HG02970 (cell line): ENCODE measurements around the gene UBE2G1.
"Not testable (repeated sequence)": the region's sequence is repeated elsewhere in the genome, so short reads cannot be mapped to it uniquely, and the experiment has no call there.

Source experiments
- ATAC-seq: cut with Tn5 transposase; IDR thresholded peaks from one replicate; pipeline ENCODE4 v1.9.1; 2021; ENCODE audit warnings: mild to moderate bottlenecking, moderate library complexity, moderate number of reproducible peaks; ENCODE audit not compliant: unreplicated experiment, low FRiP score

UBE2G1 gene

GRCh38 chr17:4366327-4367063 lies at the start of gene UBE2G1:
Gene UBE2G1, minus strand, starts transcription at chr17:4366675. Its CDS starts 359 bp downstream, at chr17:4366316.
- ATAC-seq = peak; percentile 60

DNA sequence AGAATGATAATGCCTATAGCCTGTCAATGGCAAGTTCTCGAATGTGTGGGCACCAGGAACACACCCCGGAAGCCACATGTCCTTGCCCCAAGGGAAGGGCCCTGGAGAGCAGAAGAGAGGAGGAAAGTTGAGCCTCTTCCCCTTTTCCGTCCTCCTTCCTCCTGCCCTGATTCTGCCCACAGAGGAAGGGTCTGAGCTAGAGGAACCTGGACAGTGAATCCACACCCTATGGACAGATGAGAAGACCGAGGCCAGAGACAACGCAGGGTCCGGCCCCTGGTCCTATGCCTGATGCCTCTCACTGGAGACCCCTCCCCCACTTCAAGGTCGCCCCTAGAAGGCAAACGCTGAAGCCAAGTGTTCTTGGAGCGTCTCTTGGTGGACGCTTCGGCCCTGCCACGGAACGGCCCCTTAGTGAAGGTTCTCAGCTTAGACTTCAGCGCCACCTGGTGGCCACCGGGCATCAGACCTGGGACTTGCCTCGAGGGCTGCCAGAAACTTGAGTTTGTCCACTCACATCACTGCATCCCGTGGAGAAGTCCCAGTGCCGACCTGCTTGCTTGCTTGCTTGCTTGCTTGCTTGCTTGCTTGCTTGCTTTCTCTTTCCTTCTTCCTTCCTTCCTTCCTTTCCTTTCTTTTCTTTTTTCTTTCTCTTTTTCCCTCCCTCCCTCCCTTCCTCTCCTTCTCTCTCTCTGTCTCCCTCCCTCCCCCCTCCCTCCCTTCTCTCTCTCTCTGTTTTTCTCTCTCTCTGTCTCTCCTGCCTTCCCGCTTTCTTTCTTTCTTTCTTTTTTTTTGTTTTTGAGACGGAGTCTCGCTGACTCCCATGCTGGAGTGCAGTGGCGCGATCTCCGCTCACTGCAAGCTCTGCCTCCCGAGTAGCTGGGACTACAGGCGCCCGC lies 46.7 kb upstream of the UBE2G1 start:
- no peak for ATAC-seq

GRCh38 chr17:4411201-4411600 lies 44.7 kb upstream of the UBE2G1 start:
- ATAC-seq = no peak

- no peak for ATAC-seq
Measured at GRCh38 chr17:4409659-4410058, 43.2 kb upstream of the UBE2G1 start.

GRCh38 chr17:4407851-4408250 lies 41.4 kb upstream of the UBE2G1 start:
- ATAC-seq = no peak

DNA sequence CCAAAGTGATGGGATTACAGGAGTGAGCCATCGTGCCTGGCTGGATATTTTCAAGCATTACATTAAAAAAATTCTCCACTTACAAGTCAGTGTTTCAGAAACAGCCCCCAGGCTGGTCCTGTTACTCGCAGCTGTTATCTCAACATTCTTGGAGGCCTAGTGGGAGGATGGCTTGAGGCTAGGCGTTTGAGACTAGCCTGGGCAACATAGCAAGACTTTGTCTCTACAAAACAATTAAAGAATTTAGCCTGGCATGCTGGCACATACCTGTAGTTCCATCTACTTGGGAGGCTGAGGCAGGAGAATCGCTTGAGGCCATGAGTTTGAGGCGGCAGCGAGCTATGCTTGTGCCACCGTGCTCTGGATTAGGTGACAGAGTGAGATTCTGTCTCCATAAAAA lies 40.7 kb upstream of the UBE2G1 start:
- ATAC-seq = no peak

DNA sequence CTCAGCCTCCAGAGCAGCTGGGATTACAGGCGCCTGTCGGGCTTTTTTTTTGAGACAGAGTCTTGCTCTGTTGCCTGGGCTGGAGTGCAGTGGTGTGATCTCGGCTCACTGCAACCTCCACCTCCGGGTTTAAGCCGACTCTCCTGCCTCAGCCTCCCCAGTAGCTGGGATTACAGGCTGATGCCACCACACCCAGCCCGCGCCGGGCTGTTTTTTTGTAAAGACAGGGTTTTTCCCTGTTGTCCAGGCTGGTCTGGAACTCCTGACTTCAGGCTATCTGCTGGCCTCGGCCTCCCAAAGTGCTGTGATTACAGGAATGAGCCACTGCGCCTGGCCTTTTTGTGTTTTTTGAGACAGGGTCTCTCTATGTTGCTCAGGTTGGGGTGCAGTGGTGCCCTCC lies 39.9 kb upstream of the UBE2G1 start:
- ATAC-seq = no peak

DNA sequence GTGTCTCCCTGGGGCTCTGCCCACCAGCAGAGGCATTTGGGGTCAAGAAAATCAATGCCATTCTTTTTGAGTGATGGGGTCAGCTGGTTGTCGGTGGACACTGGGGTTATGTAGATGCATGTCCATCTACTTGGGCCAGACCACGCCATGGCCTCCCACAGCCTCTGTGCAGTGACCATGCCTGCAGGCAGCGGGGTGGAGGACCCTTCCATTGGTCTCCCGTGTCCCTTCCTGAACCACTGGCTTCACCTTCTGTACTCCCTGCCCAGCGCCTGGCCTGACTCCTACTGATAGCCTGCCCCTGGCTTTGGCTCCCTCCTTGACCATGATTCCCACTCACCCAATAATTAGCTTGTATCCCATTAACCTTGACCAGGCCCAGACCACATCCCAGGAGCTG lies 39.2 kb upstream of the UBE2G1 start:
- ATAC-seq = no peak

GRCh38 chr17:4405038-4405669 lies 38.7 kb upstream of the UBE2G1 start:
- no peak for ATAC-seq

GRCh38 chr17:4397840-4398239 lies 31.4 kb upstream of the UBE2G1 start:
- no peak for ATAC-seq

GRCh38 chr17:4395111-4395478 lies 28.6 kb upstream of the UBE2G1 start:
- ATAC-seq = no peak

DNA sequence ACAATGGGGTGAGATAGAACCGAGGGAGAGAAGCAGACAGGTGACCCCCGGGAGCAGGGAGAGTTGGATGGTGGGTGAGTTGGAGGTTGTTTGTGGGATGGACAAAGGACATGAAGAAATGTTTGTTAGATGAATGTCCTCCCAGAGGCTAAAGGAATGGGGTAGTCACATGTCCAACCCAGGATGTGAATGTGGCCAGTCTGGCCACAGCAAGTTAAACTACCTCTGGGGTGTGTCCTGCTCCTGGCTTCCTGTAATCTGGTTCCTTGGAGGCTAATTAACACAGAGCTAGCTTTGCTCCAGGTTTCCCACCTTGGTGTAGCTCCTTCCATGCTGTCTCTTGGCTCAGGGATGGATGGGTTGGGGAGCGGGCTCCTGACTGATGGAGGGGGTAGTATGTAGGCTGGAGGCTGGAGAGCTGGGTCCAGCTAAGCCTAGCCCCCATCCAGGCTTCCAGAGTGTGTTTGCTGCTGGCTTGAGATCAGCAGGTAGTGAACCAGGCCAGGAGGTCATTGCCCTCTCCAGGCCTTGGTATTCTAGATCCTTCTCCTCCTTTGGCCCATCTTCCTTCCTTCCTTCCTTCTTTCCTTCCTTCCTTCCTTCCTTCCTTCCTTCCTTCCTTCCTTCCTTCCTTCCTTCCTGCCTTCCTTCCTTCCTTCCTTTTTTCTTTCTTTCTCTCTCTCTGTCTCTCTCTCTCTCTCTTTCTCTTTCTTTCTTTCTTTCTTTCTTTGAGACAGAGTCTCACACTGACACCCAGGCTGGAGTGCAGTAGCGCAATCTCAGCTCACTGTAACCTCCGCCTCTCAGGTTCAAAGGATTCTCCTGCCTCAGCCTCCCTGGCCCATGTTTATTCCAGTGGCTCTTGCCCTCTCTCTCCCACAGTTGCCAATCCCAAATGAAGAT lies 28.0 kb upstream of the UBE2G1 start:
- no peak for ATAC-seq

DNA sequence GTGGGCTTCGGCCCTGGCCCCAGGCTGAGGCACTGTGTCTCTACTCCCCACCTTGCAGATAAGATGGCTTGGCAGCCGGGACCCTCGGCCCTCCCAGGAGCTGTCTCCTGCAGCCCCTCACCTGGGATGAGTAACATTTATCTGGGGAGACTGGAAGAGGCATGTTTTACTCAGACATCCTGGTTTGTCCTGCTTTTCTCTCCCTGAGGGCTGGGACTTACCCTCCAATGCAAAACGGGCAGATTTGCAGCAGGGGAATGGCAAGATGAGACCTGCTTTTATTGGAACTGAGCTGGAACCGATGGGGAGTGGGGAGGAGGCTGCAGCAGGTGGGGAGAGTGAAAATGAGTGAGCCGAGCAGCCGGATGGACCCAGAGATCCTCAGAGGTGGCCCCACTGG lies 27.3 kb upstream of the UBE2G1 start:
- no peak for ATAC-seq

- ATAC-seq = no peak
Measured at GRCh38 chr17:4389079-4389478, 22.6 kb upstream of the UBE2G1 start.

- no peak for ATAC-seq
Measured at GRCh38 chr17:4387137-4387536, 20.7 kb upstream of the UBE2G1 start.

GRCh38 chr17:4386406-4386805 lies 19.9 kb upstream of the UBE2G1 start:
- ATAC-seq = no peak

DNA sequence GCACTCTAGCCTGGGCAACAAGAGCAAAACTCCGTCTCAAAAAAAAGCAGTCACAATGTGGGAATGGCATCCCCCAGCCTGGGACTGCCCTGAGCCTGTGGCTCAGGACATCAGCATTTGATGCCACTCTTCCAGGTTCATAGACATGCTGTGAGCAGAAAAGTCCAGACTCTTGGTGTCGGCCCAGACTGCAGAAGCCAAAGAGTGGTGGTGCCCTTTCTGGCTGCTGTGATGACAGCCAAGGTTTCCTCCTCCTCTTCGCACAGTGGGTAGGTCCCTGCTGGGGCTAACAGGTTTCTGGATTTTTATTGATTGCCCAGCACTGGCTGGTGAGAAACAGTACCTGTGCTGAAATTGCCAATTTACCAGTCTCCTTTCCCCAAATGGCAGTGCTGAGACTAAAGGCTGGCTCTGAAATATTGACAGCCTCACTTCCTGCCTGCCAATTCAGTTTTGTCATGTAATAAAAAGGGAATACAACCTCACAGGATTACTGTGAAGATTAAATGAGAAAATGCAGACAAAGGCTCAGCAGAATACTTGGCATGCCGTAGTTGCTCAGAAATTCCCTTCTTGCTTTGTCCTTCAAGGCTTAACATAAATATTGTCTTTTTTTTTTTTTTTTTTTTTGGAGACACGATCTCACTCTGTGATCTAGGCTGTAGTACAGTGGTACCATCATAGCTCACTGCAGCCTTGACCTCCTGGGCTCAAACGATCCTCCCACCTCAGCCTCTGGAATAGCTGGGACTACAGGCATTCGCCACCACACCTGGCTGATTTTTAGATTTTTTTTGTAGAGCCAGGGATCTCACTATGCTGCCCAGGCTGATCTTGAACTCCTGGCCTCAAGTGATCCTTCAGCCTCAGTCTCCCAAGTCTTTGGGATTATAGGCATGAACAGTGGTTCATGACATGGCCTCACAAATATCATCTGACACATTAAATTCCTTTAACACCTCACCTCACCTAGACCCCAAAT lies 15.5 kb upstream of the UBE2G1 start:
- no peak for ATAC-seq

- no peak for ATAC-seq
Measured at GRCh38 chr17:4378626-4379025, 12.2 kb upstream of the UBE2G1 start.

- ATAC-seq = not testable (repeated sequence)
Measured at GRCh38 chr17:4377247-4377646, 10.8 kb upstream of the UBE2G1 start.
